ENCODE results near the gene PKD1. TPM values are rescaled to one million over a fixed set of nuclear protein-coding genes. Genes with fewer than 3 reads are reported as not detected.

Gene PKD1
- polyA plus RNA-seq, 1 donor = 140 TPM

GRCh38 chr16:2048116-2048543 lies 87.6 kb downstream of the PKD1 start:
- DNase-seq (ENCODE audit: low read depth) = no peak

- DNase-seq (ENCODE audit: low read depth) = peak; percentile 92
These were observed 88.2 kb downstream of the PKD1 start, which contains the start of the genes NTHL1 and TSC2 for GRCh38 chr16:2047330-2048115. Gene NTHL1 (minus strand): TSS chr16:2047834. CDS start chr16:2047823, 11 bp downstream. Gene TSC2 (plus strand): TSS chr16:2047985. CDS start chr16:2048616, 631 bp downstream.

- DNase-seq (ENCODE audit: low read depth) = no peak
These were observed 88.8 kb downstream of the PKD1 start for GRCh38 chr16:2046893-2047329.

GRCh38 chr16:2045965-2046892 lies 89.5 kb downstream of the PKD1 start:
- DNase-seq (ENCODE audit: low read depth) = no peak

DNA sequence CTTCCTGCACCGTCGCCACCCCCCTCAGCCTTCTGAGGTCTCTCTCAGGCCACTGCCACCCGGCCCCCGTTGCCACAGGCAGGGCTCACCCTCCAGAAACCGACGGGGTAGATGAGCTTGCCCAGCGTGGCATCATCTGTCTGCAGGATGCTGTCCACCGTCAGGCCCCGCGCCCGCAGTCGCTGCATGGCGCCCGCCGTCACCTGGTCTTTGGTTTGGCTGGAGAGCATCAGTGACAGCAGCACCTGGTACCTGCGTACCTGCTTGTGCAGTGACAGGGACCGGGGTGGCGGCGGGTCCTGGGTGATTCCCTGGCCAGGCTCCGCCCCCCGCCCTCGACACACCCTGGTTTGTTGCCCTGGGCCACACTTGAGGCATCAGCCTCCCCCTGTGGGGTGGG lies 91.2 kb downstream of the PKD1 start:
- DNase-seq (ENCODE audit: low read depth) = no peak

- no peak for DNase-seq (ENCODE audit: low read depth)
These were observed 91.8 kb downstream of the PKD1 start for GRCh38 chr16:2043667-2044451.

- DNase-seq (ENCODE audit: low read depth) = no peak
These were observed 92.6 kb downstream of the PKD1 start for GRCh38 chr16:2042986-2043666.

DNA sequence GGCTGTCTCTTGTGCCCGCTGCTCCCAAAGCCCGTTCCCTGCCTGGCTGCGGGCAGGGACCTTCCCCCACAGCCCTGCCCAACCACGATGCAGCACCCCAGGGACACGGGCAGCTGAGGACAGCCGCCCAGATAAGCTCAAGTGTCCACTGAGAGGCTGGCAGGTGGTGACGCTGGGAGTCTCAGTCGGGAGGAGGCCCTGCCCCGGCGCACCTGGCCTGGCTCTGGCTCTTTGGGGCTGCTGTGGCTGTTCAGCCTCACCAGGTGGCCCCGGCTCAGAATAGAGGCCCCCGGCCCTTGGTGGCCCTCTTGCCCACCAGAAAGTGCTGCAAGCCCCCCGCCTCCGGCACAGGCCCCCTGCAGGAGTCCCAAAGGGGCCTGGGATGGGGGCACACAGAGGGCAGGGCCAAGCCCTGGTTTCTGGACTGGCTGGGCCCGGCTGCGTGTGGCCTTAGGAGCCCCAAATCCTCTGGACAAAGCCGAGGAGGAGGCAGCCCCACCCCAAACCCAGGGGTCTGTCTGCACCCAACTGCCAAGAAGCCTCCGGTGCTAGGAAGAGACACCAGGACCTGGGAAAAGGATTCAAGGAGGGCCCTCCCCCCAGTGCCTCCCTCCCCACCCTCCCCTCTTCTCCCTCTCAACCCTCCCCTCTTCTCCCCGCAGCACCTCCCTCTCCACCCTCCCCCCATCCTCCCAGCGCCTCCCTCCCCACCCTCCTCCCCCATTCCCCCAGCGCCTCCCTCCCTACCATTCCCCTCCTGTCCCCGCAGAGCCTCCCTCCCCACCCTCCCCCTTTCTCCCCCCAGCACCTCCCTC lies 93.3 kb downstream of the PKD1 start:
- DNase-seq (ENCODE audit: low read depth) = no peak

DNA sequence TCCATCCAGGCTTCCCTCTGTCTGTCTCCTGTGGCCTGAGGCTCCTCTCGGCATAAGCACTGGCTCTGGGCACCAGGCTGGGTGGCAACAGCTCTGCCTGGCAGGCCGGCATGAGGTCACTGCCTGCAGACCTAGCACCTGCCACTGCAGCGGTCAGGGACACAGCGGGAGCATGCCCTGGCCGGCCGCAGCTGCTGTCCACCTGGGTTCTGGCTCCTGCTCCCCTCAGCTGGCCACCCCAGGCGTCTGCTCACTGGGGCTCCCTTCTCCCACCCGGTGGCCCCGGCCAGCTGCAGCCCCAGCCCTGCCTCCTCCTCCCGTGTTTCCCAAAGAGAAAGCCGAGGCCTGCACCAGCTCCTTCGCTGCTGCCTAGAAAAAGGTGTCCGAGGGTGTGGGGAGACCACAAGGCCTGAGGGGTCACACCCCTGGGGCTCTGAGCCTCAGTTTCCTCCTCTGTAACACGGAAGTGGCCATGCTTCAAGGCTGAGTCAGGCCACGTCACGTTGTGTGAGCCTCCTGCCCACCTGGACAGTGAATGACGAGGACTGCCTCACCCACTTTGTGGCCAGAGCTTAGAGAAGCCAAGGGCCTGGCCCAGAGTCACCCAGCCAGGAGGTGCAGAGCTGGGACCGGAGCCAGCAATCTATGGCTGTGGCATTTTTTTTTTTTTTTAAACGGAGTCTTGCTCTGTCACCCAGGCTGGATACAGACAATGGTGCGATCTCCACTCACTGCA lies 94.7 kb downstream of the PKD1 start:
- DNase-seq (ENCODE audit: low read depth) = no peak

DNA sequence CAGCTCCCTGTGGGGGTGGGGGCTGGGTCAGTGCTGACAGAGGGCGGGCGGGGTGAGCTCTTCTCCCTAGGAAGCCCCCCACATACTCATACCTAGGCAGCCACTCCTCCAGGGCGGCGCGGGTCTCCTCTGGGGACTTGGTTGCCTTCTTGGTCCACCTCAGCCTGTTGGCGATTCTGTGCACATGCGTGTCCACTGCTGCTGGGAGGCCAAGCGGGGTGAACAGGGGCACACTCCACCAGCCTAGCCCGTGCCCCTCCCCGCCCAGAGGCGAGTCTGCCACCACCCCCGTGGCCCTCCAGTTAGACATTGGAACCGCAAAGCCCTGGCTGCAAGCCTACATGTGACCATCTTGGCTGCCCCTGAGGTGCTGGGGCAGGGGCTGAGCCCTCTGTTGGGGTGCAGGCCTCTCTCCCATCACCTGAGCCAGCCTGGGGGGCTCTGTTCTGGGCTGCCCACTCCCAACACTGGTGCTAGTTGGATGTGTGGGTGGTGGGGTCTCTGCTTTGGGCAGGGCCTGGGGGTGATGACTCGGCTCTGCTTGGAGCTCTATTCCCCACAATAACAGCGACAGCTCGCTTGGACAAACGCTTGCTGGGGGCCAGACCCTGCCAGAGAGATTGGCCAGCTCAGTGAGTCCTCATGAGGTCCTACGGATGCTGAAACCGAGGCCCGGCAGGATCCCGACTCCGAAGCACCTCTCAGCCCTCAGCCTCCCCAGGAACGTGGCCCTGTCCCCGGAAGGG lies 95.5 kb downstream of the PKD1 start:
- no peak for DNase-seq (ENCODE audit: low read depth)

- DNase-seq (ENCODE audit: low read depth) = no peak
These were observed 96.2 kb downstream of the PKD1 start for GRCh38 chr16:2039274-2040031.

Other genes with a start within 250 kb of the PKD1 start
- gene HS3ST6, start 217.5 kb downstream of the PKD1 start, polyA plus RNA-seq (ENCODE audit: insufficient read length) = not detected
- gene MSRB1, start 192.7 kb downstream of the PKD1 start, polyA plus RNA-seq (ENCODE audit: insufficient read length) = 38.3 TPM
- 56.0 TPM for gene RPL3L, start 181.2 kb downstream of the PKD1 start, polyA plus RNA-seq (ENCODE audit: insufficient read length)
- 121 TPM for gene NDUFB10, start 176.4 kb downstream of the PKD1 start, polyA plus RNA-seq (ENCODE audit: insufficient read length)
- gene RPS2, start 171.1 kb downstream of the PKD1 start, polyA plus RNA-seq (ENCODE audit: insufficient read length) = 3,325 TPM
- gene RNF151, start 169.0 kb downstream of the PKD1 start, polyA plus RNA-seq (ENCODE audit: insufficient read length) = not detected
- gene TBL3, start 163.8 kb downstream of the PKD1 start, polyA plus RNA-seq (ENCODE audit: insufficient read length) = 28.4 TPM
- 1.4 TPM for gene NOXO1, start 154.4 kb downstream of the PKD1 start, polyA plus RNA-seq (ENCODE audit: insufficient read length)
- 16.2 TPM for gene GFER, start 151.7 kb downstream of the PKD1 start, polyA plus RNA-seq (ENCODE audit: insufficient read length)
- 1.4 TPM for gene SYNGR3, start 145.9 kb downstream of the PKD1 start, polyA plus RNA-seq (ENCODE audit: insufficient read length)
- gene ZNF598, start 126.1 kb downstream of the PKD1 start, polyA plus RNA-seq (ENCODE audit: insufficient read length) = 24.9 TPM
- 1.1 TPM for gene NPW, start 116.1 kb downstream of the PKD1 start, polyA plus RNA-seq (ENCODE audit: insufficient read length)
- 36.7 TPM for gene NHERF2, start 109.0 kb downstream of the PKD1 start, polyA plus RNA-seq (ENCODE audit: insufficient read length)
- 11.2 TPM for gene NTHL1, start 88.1 kb downstream of the PKD1 start, polyA plus RNA-seq (ENCODE audit: insufficient read length)
- gene TSC2, start 87.9 kb downstream of the PKD1 start, polyA plus RNA-seq (ENCODE audit: insufficient read length) = 70.4 TPM
- 1.0 TPM for gene RAB26, start 12.7 kb upstream of the PKD1 start, polyA plus RNA-seq (ENCODE audit: insufficient read length)
- 43.7 TPM for gene TRAF7, start 19.9 kb upstream of the PKD1 start, polyA plus RNA-seq (ENCODE audit: insufficient read length)
- gene CASKIN1, start 60.7 kb upstream of the PKD1 start, polyA plus RNA-seq (ENCODE audit: insufficient read length) = 2.3 TPM
- gene MLST8, start 69.6 kb upstream of the PKD1 start, polyA plus RNA-seq (ENCODE audit: insufficient read length) = 29.2 TPM
- 6.2 TPM for gene BRICD5, start 75.0 kb upstream of the PKD1 start, polyA plus RNA-seq (ENCODE audit: insufficient read length)
- 15.4 TPM for gene PGP, start 78.9 kb upstream of the PKD1 start, polyA plus RNA-seq (ENCODE audit: insufficient read length)
- gene E4F1, start 87.7 kb upstream of the PKD1 start, polyA plus RNA-seq (ENCODE audit: insufficient read length) = 14.3 TPM
- 1.1 TPM for gene DNASE1L2, start 100.5 kb upstream of the PKD1 start, polyA plus RNA-seq (ENCODE audit: insufficient read length)
- gene ECI1, start 115.7 kb upstream of the PKD1 start, polyA plus RNA-seq (ENCODE audit: insufficient read length) = 56.3 TPM
- 160 TPM for gene RNPS1, start 132.2 kb upstream of the PKD1 start, polyA plus RNA-seq (ENCODE audit: insufficient read length)
- gene ABCA3, start 204.8 kb upstream of the PKD1 start, polyA plus RNA-seq (ENCODE audit: insufficient read length) = 14.5 TPM

All from forelimb muscle (tissue), 1 donor.